ENCODE data around the gene SLC41A1. TPM values are rescaled to one million over a fixed set of nuclear protein-coding genes. Genes with fewer than 3 reads are reported as not detected.

The SLC41A1 gene
- total and polyA plus RNA-seq, 2 donors (not counting 3 experiments of a cell fraction or from before 2014, with no cell fraction given): 21.7 to 22.0 TPM

DNA sequence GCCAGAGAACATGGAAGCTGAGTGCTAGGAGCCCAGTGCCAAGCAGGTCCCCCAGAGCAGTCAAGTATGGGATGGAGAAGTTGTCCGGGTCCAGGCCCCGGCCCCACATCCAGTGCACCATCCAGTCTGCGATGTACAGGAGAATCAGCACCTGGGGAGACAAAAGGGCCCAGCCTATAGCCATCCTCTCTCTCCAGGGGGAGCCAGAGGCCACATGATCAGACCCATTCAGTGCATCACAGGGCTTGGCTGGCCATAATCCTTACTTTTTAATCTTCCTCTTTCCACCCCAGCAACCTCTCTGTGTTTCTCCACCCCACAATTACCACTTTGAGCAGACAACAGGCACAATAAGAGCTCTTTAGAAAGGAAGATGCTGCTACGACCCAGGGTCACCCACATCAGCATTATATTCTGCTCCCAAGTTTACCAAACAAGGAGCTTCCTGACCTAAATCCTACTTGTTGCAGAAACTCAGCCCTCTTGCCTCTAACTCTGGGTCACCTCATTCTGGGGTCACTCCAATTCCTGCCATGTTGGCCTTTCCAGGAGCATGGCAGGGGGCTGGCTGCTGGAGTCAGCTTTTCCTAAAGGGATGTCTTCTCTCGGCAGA is 21.3 kb downstream of the SLC41A1 start:
- dilution Hi-C loops (cut with MboI; ENCODE audit: extremely low pct_ligation_motif_present, low sequenced_read_pairs): no loop called here
- no peak overlapping the region for H2AFZ ChIP-seq (ENCODE audit: low read depth, low read length)
- no peak overlapping the region for H3K27ac ChIP-seq (ENCODE audit: insufficient read depth, low read depth, low read length)

More for the DNA sequence above, 21.3 kb downstream of the SLC41A1 start:
- no peak for TF ChIP-seq FOS (IDR thresholded peaks at IDR 0.05; ENCODE audit: borderline replicate concordance, insufficient read depth, low read length)
- TF ChIP-seq POLR2A (IDR thresholded peaks at IDR 0.05; ENCODE audit: low read depth, low read length): no peak
- no peak for TF ChIP-seq GATA2 (IDR thresholded peaks at IDR 0.05; ENCODE audit: insufficient read depth, insufficient read length, low read depth, low read length)
- TF ChIP-seq EZH2 (IDR thresholded peaks at IDR 0.05; ENCODE audit: borderline replicate concordance, low read depth, low read length, severe bottlenecking): no peak
- TF ChIP-seq, protein P1, sequence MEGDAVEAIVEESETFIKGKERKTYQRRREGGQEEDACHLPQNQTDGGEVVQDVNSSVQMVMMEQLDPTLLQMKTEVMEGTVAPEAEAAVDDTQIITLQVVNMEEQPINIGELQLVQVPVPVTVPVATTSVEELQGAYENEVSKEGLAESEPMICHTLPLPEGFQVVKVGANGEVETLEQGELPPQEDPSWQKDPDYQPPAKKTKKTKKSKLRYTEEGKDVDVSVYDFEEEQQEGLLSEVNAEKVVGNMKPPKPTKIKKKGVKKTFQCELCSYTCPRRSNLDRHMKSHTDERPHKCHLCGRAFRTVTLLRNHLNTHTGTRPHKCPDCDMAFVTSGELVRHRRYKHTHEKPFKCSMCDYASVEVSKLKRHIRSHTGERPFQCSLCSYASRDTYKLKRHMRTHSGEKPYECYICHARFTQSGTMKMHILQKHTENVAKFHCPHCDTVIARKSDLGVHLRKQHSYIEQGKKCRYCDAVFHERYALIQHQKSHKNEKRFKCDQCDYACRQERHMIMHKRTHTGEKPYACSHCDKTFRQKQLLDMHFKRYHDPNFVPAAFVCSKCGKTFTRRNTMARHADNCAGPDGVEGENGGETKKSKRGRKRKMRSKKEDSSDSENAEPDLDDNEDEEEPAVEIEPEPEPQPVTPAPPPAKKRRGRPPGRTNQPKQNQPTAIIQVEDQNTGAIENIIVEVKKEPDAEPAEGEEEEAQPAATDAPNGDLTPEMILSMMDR (IDR thresholded peaks at IDR 0.05; ENCODE audit: extremely low read depth in 1 of 2, insufficient read depth in 1 of 2, low read depth in 1 of 2, low read length in 2 of 2): peak; percentile 71 to 86
- H3K79me2 ChIP-seq (ENCODE audit: control insufficient read depth, insufficient read depth, low read length): no peaks in the 10 kb centered on the region
- FAIRE-seq (peak; percentile 90), DNase-seq (ENCODE audit: low read depth, low spot score) (peak; percentile 53)
- ChIA-PET CTCF (interaction anchor here (0.5 to 12.5 kb wide), 36 partner anchors 9 to 314 kb away, joined by 3 to 403 read pairs (median 6); partner anchors contain the start of genes PM20D1, RAB29 and SLC41A1), POLR2A (no interaction called here)
- BruUV-seq (replicated peaks): no TSS peak
- H4K20me1 ChIP-seq (replicated peaks; ENCODE audit: control insufficient read depth, extremely low read depth, insufficient read depth, low read length): no peaks in the 10 kb centered on the region
- H3K27me3 ChIP-seq (ENCODE audit: control insufficient read depth in 2 of 2, insufficient read depth in 2 of 2, low read length in 2 of 2): no peaks in the 10 kb centered on the region
- H3K9me3 ChIP-seq (replicated peaks; ENCODE audit: control insufficient read depth, insufficient read depth, low read length): no peaks in the 10 kb centered on the region
- no peaks in the 10 kb centered on the region for H3K9me1 ChIP-seq (replicated peaks; ENCODE audit: control insufficient read depth, extremely low read depth, insufficient read depth, low read length)
- no peak overlapping the region for H3K9ac ChIP-seq (replicated peaks; ENCODE audit: extremely low read depth, insufficient read depth, low read length)
- intact Hi-C loops (cut with micrococcal nuclease): loop anchor here (1.0 to 5.0 kb wide), 6 partner anchors 39 to 316 kb away; no protein-coding TSS in a partner anchor
- H3K36me3 ChIP-seq (ENCODE audit: control insufficient read depth in 2 of 2, extremely low read depth in 1 of 2, insufficient read depth in 2 of 2, low read length in 2 of 2): peaks cover 0 to 11% of the 10 kb centered on the region in 2 experiments
- H3K4me1 ChIP-seq (ENCODE audit: control insufficient read depth, extremely low read depth, insufficient read depth, low read length): no peaks in the 10 kb centered on the region
- H3K4me2 ChIP-seq (ENCODE audit: insufficient read depth, low read length): no peak overlapping the region
- H3K4me3 ChIP-seq (replicated peaks in 1 of 3; ENCODE audit: insufficient read depth in 1 of 3, low read depth in 1 of 3, low read length in 3 of 3): no peak overlapping the region
